Neural cell (in vitro differentiated cells): ENCODE measurements around the gene WASHC4.

Experiments
- MXI1 ChIP-seq: fragments of 450-650 bp; conservative IDR thresholded peaks from 2 replicates; pipeline ENCODE4 v1.6.1; 2014; ENCODE audit warnings: antibody characterized with exemption, mild to moderate bottlenecking; ENCODE audit not compliant: poor library complexity, severe bottlenecking
- POLR2AphosphoS5 ChIP-seq: IDR thresholded peaks from 2 replicates; pipeline ENCODE4 v1.6.1; 2012
- TF ChIP-seq, protein P1 (sequence below): fragments of 450-650 bp; IDR thresholded peaks from 2 replicates; pipeline ENCODE4 v1.5.1; 2014; ENCODE audit warnings: antibody characterized with exemption, mild to moderate bottlenecking, moderate library complexity; ENCODE audit not compliant: poor library complexity, severe bottlenecking

DNA sequence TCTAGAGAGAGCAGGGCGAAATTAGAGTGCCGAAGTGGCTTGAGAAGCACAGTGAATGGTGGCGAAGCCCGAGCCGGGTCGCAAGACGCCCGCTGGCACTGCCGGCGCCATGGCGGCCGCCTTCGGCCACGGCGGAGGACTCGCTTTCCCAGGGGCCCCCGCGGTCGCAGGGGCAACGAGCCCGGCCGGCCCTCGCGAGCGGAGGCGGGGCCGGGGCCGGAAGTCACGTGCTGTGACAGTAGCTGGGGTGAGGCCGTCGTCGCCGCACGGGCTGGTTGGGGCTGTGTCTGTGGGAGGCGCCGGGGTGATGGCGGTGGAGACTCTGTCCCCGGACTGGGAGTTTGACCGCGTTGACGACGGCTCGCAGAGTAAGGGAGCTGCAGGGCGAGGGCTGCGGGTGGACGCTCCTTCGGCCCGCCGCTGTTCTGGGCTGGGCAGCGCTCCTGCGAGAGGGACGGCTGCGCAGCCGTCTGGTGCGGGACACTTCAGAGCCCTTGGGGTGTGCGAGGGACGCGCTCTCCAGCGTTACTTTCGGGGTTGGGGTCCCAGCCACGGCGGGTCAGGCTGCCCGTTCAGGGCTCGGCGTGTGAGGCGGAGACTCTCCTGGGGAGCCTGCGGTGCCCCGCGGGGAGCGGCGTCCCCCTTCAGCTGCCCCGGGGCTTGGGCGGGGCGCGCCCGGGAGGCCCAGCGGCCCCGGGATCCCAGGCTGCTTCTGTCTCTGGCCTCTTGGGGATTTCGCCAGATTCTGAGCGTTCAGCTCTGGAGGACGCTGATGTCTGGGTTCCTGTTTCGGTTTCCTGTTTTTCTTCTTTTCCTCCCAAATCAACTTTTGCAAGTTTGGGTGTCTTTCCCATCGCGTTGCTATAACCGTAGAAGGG lies at the start of gene WASHC4:
- TF ChIP-seq, protein P1, sequence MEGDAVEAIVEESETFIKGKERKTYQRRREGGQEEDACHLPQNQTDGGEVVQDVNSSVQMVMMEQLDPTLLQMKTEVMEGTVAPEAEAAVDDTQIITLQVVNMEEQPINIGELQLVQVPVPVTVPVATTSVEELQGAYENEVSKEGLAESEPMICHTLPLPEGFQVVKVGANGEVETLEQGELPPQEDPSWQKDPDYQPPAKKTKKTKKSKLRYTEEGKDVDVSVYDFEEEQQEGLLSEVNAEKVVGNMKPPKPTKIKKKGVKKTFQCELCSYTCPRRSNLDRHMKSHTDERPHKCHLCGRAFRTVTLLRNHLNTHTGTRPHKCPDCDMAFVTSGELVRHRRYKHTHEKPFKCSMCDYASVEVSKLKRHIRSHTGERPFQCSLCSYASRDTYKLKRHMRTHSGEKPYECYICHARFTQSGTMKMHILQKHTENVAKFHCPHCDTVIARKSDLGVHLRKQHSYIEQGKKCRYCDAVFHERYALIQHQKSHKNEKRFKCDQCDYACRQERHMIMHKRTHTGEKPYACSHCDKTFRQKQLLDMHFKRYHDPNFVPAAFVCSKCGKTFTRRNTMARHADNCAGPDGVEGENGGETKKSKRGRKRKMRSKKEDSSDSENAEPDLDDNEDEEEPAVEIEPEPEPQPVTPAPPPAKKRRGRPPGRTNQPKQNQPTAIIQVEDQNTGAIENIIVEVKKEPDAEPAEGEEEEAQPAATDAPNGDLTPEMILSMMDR = peak; percentile 11
- TF ChIP-seq MXI1 = peak; percentile 83
- TF ChIP-seq POLR2AphosphoS5 = peak; percentile 93
